GM12878 (cell line): ENCODE results near the gene SMAD2. TPM values are rescaled to one million over a fixed set of nuclear protein-coding genes. Genes with fewer than 3 reads are reported as not detected.

ENCODE experiments used
- CBFB ChIP-seq: IDR thresholded peaks from 2 replicates; pipeline ENCODE4 v1.6.1; 2016; ENCODE audit warnings: antibody characterized with exemption, low read depth
- E4F1 ChIP-seq: fragments of 450-650 bp; IDR thresholded peaks from 2 replicates; pipeline ENCODE4 v1.6.1; 2018; ENCODE audit warnings: borderline replicate concordance, mild to moderate bottlenecking; ENCODE audit not compliant: partially characterized antibody
- HCFC1 ChIP-seq: fragments of 150-350 bp; IDR thresholded peaks from 2 replicates; pipeline ENCODE4 v1.6.1; 2014; ENCODE audit warnings: low read length
- JUND ChIP-seq: IDR thresholded peaks from 2 replicates; pipeline ENCODE4 v1.6.1; 2012; ENCODE audit warnings: low read depth, mild to moderate bottlenecking, low read length, improper control_type of control experiment, moderate library complexity
- KDM1A ChIP-seq: fragments of 200-600 bp; sonication (generic); IDR thresholded peaks from 2 replicates; pipeline ENCODE4 v1.6.1; 2016; ENCODE audit warnings: borderline replicate concordance
- LARP7 ChIP-seq: fragments of 450-650 bp; IDR thresholded peaks from 2 replicates; pipeline ENCODE4 v1.6.1; 2017; ENCODE audit warnings: mild to moderate bottlenecking
- NR2C1 ChIP-seq: fragments of 450-650 bp; IDR thresholded peaks from 2 replicates; pipeline ENCODE4 v1.6.1; 2017; ENCODE audit warnings: antibody characterized with exemption, mild to moderate bottlenecking, moderate library complexity
- NR2F1 ChIP-seq: fragments of 450-650 bp; conservative IDR thresholded peaks from 2 replicates; pipeline ENCODE4 v1.6.1; 2017; ENCODE audit warnings: mild to moderate bottlenecking
- POLR2A ChIP-seq: IDR thresholded peaks from 2 replicates; pipeline ENCODE4 v1.6.1; 2011; ENCODE audit warnings: low read depth, mild to moderate bottlenecking, low read length
- RAD21 ChIP-seq: IDR thresholded peaks from 2 replicates; pipeline ENCODE4 v1.6.1; 2011; ENCODE audit warnings: mild to moderate bottlenecking, low read depth, low read length, moderate library complexity; ENCODE audit not compliant: insufficient read depth
- RAD51 ChIP-seq: fragments of 450-650 bp; IDR thresholded peaks from 2 replicates; pipeline ENCODE4 v1.6.1; 2016; ENCODE audit warnings: moderate library complexity, mild to moderate bottlenecking, inconsistent platforms
- RUNX3 ChIP-seq: IDR thresholded peaks from 2 replicates; pipeline ENCODE4 v1.6.1; 2012; ENCODE audit warnings: low read length, inconsistent platforms
- WRNIP1 ChIP-seq: IDR thresholded peaks from 2 replicates; pipeline ENCODE4 v1.6.1; 2011; ENCODE audit warnings: low read depth, low read length, improper control_type of control experiment, borderline replicate concordance
- ZBTB11 ChIP-seq: fragments of 450-650 bp; formaldehyde crosslinking; IDR thresholded peaks from 2 replicates; pipeline ENCODE4 v1.5.0; 2022; ENCODE audit warnings: mild to moderate bottlenecking, missing genetic modification characterization
- ZNF24 ChIP-seq: fragments of 450-650 bp; IDR thresholded peaks from 2 replicates; pipeline ENCODE4 v1.6.1; 2017; ENCODE audit warnings: antibody characterized with exemption, mild to moderate bottlenecking
- ZZZ3 ChIP-seq: IDR thresholded peaks from 2 replicates; pipeline ENCODE4 v1.6.1; 2011; ENCODE audit warnings: low read depth; ENCODE audit not compliant: control insufficient read depth, insufficient read length
- polyA plus RNA-seq, 11 experiments: library from polyadenylated mRNA; depleted of rRNA in 4 of 11; unstranded in 6 of 11; stranded (reverse) in 5 of 11; fragments of >200 nt; fragmentation: Nextera tagmentation in 4 of 11; fragmentation: Illumina TruSeq in 1 of 11; extraction: Ambion mirVana in 4 of 11; extraction: Trizol in 1 of 11; gene quantifications; 1 replicate in 1 of 11; 2 replicates in 10 of 11; pipeline versions ENCODE4 v1.2.1 to v1.2.3, GENCODE V29; 2011 to 2016; ENCODE audit warnings: inconsistent platforms in 2 of 11, missing spikeins in 2 of 11, low read depth in 1 of 11
- total RNA-seq, 4 experiments: library from RNA; depleted of rRNA in 3 of 4; stranded (reverse); fragments of >200 nt in 3 of 4; fragmentation: Illumina TruSeq in 1 of 4; extraction: Trizol in 1 of 4; gene quantifications; 2 replicates each; pipeline versions ENCODE4 v1.2.1 to v1.2.3, GENCODE V29; 2013 to 2021
- TF ChIP-seq, protein P1 (sequence below): IDR thresholded peaks from 2 replicates; pipeline ENCODE4 v1.6.1; 2012; ENCODE audit warnings: improper control_type of control experiment, low read depth, low read length; ENCODE audit not compliant: insufficient replicate concordance

SMAD2 gene
- total and polyA plus RNA-seq, 10 of the 15 experiments (the other 5 are each of a cell fraction or from before 2014, with no cell fraction given) = 28.8 to 111 (median 65.8) TPM

DNA sequence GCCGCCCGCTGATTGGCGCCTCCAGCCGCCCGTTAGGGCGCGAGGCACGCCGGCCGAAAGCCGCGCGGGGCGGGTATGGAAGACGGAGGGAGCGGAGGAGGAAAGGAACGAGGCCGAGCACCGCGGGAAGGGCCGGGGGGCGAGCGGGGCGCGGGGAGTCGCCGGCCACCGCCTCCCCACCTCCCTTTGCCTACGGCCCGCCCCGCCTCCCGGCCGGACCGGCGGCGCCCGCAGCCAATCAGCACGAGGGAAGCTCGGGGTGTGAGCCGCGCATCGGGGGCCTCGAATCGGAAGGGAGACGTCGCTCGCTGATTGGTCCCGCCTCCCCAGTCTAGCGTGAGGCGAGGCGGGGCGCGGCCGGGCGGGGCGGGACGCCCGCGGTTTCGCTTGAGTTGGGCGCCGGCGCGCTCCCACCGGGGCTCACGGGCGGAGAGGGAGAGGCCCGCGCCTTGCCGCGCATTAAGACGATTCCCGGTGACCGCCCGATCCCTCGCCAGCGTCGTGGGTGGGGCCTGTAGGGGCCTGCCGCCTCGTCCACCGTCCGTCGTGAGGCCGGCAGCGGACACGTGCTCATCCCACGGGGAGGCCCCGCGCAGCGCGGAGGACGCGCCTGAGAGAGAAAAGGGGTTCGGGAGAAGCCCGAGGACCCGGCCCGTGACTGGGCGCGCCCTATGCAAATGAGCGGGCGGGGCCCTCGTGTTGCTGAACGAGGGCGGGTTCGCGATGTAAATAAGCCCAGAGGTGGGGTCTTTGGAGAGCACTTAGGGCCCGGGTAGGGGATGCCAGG lies 665 bp upstream of the SMAD2 start (continued):
- TF ChIP-seq, protein P1, sequence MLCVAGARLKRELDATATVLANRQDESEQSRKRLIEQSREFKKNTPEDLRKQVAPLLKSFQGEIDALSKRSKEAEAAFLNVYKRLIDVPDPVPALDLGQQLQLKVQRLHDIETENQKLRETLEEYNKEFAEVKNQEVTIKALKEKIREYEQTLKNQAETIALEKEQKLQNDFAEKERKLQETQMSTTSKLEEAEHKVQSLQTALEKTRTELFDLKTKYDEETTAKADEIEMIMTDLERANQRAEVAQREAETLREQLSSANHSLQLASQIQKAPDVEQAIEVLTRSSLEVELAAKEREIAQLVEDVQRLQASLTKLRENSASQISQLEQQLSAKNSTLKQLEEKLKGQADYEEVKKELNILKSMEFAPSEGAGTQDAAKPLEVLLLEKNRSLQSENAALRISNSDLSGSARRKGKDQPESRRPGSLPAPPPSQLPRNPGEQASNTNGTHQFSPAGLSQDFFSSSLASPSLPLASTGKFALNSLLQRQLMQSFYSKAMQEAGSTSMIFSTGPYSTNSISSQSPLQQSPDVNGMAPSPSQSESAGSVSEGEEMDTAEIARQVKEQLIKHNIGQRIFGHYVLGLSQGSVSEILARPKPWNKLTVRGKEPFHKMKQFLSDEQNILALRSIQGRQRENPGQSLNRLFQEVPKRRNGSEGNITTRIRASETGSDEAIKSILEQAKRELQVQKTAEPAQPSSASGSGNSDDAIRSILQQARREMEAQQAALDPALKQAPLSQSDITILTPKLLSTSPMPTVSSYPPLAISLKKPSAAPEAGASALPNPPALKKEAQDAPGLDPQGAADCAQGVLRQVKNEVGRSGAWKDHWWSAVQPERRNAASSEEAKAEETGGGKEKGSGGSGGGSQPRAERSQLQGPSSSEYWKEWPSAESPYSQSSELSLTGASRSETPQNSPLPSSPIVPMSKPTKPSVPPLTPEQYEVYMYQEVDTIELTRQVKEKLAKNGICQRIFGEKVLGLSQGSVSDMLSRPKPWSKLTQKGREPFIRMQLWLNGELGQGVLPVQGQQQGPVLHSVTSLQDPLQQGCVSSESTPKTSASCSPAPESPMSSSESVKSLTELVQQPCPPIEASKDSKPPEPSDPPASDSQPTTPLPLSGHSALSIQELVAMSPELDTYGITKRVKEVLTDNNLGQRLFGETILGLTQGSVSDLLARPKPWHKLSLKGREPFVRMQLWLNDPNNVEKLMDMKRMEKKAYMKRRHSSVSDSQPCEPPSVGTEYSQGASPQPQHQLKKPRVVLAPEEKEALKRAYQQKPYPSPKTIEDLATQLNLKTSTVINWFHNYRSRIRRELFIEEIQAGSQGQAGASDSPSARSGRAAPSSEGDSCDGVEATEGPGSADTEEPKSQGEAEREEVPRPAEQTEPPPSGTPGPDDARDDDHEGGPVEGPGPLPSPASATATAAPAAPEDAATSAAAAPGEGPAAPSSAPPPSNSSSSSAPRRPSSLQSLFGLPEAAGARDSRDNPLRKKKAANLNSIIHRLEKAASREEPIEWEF = no peak
- no peak for TF ChIP-seq RAD51
- no peak for TF ChIP-seq ZZZ3
- TF ChIP-seq JUND = no peak
- TF ChIP-seq LARP7 = peak; percentile 85
- no peak for TF ChIP-seq NR2C1
- no peak for TF ChIP-seq WRNIP1
- peak; percentile 70 for TF ChIP-seq RUNX3
- no peak for TF ChIP-seq KDM1A
- no peak for TF ChIP-seq ZNF24
- no peak for TF ChIP-seq E4F1
- TF ChIP-seq HCFC1 = no peak; the same call in 1 of the 2 replicates
- 0 out of 2 replicates have a peak, but pooled peaks have one; percentile 24 for TF ChIP-seq NR2F1
- TF ChIP-seq RAD21 = no peak
- TF ChIP-seq ZBTB11 (CRISPR knock-in tag) = no peak
- no peak for TF ChIP-seq CBFB
- peak; percentile 83 for TF ChIP-seq POLR2A
